Adrenal gland (tissue), 12 donors: ENCODE data around the gene TFDP1. TPM values are rescaled to one million over a fixed set of nuclear protein-coding genes. Genes with fewer than 3 reads are reported as not detected.

ENCODE experiments used
- DNase-seq, 7 donors: peaks; one replicate each; pipeline ENCODE4 v3.0.0-alpha.2; 2019 to 2020
- H3K27ac ChIP-seq, 5 donors: fragments of 200-600 bp; sonication (generic) in 4 of 5; 1 replicate in 3 of 5; 2 replicates in 2 of 5; pipeline versions ENCODE4 v1.5.1 to v1.8.0; 2016 to 2020; ENCODE audit warnings: mild to moderate bottlenecking in 1 of 5
- H3K27me3 ChIP-seq: fragments of 200-600 bp; 2 replicates; pipeline ENCODE4 v1.8.0; 2021
- H3K36me3 ChIP-seq, 2 donors: fragments of 200-600 bp; replicated peaks in 1 of 2; 1 replicate in 1 of 2; 2 replicates in 1 of 2; pipeline versions ENCODE4 v1.5.1 to v1.8.0; 2018 to 2022
- H3K4me1 ChIP-seq, 2 donors: fragments of 200-600 bp; replicated peaks in 1 of 2; 1 replicate in 1 of 2; 2 replicates in 1 of 2; pipeline versions ENCODE4 v1.5.1 to v1.8.0; 2018 to 2021
- H3K4me3 ChIP-seq, 4 donors: fragments of 200-600 bp; sonication (generic) in 3 of 4; one replicate each; pipeline ENCODE4 v1.5.1; 2016 to 2018
- H3K9me3 ChIP-seq, 3 donors: fragments of 200-600 bp; sonication (generic) in 1 of 3; replicated peaks in 1 of 3; 1 replicate in 2 of 3; 2 replicates in 1 of 3; pipeline versions ENCODE4 v1.5.1 to v1.8.0; 2016 to 2021
- POLR2A ChIP-seq, 2 donors: fragments of 450-650 bp; IDR thresholded peaks; one replicate each; pipeline ENCODE4 v1.6.1; 2017; ENCODE audit warnings: antibody characterized with exemption in 2 of 2, mild to moderate bottlenecking in 2 of 2, moderate library complexity in 1 of 2
- WGBS, 4 donors: extraction: QIAGEN DNeasy Blood & Tissue Kit in 2 of 4; methylation state at CpG; one replicate each; pipeline versions ENCODE4 v1.1.5 to v1.1.7; 2013 to 2017; 5-methylcytosine and 5-hydroxymethylcytosine counted together
- intact Hi-C, 2 donors: fragments of 100-400 bp; cut with DNase I; formaldehyde crosslinking; loops; one replicate each; pipeline versions ENCODE4 v1.14.1 to v1.15.0; 2022 to 2023
- polyA plus RNA-seq, 3 donors: library from polyadenylated mRNA; stranded (reverse); fragments of 200-250 nt in 2 of 3; fragments of 350-450 nt in 1 of 3; fragmentation: Illumina TruSeq in 1 of 3; extraction: RNeasy Lipid Tissue Mini Kit (QIAGEN cat#74804) in 1 of 3; gene quantifications; one replicate each; pipeline ENCODE4 v1.2.3, GENCODE V29; 2013 to 2014
- total RNA-seq, 9 donors: library from RNA; depleted of rRNA in 4 of 9; stranded (reverse); fragments of >200 nt in 4 of 9; fragments of 120-200 nt in 1 of 9; fragmentation: NEBNext Ultra II Directional in 1 of 9; extraction: Animal tissue kit (Norgen Biotek cat#: 25700) in 1 of 9; gene quantifications; one replicate each; pipeline versions ENCODE4 v1.1.0 to v1.2.4, GENCODE V29; 2013 to 2023
- TF ChIP-seq, protein P1 (sequence below), 6 experiments: fragments of 450-650 bp in 4 of 6; fragments of 200-600 bp in 2 of 6; sonication (generic) in 1 of 6; IDR thresholded peaks; 1 replicate in 5 of 6; 2 replicates in 1 of 6; pipeline versions ENCODE4 v1.5.1 to v1.8.0; 2016 to 2021; ENCODE audit warnings: antibody characterized with exemption in 6 of 6, mild to moderate bottlenecking in 2 of 6, moderate library complexity in 1 of 6
- donor health status: healthy with polysubstance abuse.
- donor health status: Bipolar disorder and iron deficiency.
- donor health status: DM: yes; HTN: yes; CAD: no.
- donor health status: DM: no; HTN: no; CAD: no.
- donor health status: DM: no; HTN: no; CAD: no.
- donor health status: DM: yes; HTN: yes; CAD: no.

Gene TFDP1
- total and polyA plus RNA-seq, 12 donors: 16.5 to 50.0 (median 35.5) TPM

DNA sequence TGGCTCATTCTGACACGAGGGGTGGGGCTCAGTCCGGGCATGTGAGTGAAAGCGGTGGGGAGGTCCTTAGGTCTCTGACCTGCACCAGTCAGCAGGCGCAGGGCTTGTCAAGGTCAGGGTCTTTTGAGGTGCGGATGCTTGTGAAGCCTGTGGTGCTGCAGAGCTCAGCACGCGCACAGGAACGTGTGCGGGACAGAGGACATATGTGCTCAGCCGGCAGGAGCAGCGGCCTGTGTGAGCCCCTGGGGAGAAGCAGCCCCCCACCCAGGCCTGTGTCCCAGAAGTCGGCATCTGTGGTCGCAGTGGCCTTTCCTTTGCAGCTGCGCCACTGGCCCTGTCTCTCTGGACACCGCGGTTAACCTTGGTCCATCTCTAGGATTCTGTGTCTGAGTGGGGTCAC is 42.6 kb downstream of the TFDP1 start:
- Histone ChIP-seq H3K4me3 (no peak overlapping the region), H3K27me3 (no peaks in the 10 kb centered on the region), H3K4me1 (no peaks in the 10 kb centered on the region), H3K9me3 (no peaks in the 10 kb centered on the region), H3K36me3 (peaks cover 0 to 17% of the 10 kb centered on the region in 2 donors), H3K27ac (no peak overlapping the region)
- DNase-seq: no peak
- intact Hi-C loops: no loop called here
- TF ChIP-seq POLR2A (IDR thresholded peaks at IDR 0.05): no peak
- TF ChIP-seq, protein P1, sequence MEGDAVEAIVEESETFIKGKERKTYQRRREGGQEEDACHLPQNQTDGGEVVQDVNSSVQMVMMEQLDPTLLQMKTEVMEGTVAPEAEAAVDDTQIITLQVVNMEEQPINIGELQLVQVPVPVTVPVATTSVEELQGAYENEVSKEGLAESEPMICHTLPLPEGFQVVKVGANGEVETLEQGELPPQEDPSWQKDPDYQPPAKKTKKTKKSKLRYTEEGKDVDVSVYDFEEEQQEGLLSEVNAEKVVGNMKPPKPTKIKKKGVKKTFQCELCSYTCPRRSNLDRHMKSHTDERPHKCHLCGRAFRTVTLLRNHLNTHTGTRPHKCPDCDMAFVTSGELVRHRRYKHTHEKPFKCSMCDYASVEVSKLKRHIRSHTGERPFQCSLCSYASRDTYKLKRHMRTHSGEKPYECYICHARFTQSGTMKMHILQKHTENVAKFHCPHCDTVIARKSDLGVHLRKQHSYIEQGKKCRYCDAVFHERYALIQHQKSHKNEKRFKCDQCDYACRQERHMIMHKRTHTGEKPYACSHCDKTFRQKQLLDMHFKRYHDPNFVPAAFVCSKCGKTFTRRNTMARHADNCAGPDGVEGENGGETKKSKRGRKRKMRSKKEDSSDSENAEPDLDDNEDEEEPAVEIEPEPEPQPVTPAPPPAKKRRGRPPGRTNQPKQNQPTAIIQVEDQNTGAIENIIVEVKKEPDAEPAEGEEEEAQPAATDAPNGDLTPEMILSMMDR (IDR thresholded peaks at IDR 0.05): no peak
- WGBS, 4 donors: 71 to 87% (median 82%) methylated on average over 9 to 16 of the region's 16 CpGs

DNA sequence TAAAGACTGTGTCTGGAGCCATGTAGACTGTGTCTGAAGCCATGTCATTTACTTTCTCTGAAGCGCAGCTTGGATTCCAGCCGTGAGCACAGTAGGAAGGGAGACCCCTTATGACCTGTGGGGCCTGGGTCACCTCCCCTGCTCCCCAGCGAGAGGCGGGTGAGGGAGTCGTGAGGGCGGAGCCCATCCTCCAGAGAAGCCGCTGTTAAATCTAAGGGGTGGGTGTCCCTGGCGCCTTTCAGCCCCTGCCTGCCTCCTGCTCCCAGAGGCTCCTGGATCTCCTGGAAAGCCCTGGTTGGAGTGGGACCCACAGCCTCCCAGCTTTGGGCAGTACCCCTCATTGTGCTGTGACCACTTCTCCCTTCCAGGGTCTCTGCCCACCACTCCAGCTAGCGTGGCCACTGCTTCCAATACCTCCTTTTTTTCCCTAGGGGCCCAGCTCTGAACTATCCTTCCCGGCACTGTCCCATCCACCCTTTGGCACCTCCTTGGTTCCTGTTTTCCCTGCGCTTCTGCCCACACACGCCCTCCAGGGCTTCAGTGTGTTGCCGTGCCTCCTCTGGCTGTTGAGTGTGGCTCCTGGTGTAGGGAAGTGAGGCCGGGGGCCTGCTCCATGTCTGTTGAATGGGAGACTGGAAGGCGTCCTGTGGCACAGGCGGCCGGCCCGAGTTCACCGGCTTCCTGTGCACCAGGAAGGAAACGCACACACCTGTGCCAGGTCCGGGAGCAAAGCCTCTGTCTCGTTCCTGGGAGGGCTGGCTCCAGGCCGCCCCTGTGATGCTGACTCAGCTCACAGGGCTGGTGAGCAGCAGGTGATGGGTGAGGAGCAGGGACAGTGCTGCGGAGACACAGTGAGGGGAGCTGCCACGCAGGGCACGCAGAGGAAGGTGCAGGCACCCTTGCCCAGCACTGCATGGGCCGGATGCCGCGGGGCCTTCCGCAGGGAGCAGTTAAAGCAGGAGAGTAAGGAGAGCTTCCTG is 44.0 kb downstream of the TFDP1 start:
- peaks cover 0 to 22% of the 10 kb centered on the region in 2 donors for H3K36me3 ChIP-seq
- no peak overlapping the region for H3K27ac ChIP-seq
- no peaks in the 10 kb centered on the region for H3K9me3 ChIP-seq
- no peaks in the 10 kb centered on the region for H3K4me1 ChIP-seq
- H3K27me3 ChIP-seq: no peaks in the 10 kb centered on the region
- no peak for DNase-seq
- 85 to 92% (median 91%) methylated on average over 8 to 30 of the region's 30 CpGs for WGBS, 4 donors
- intact Hi-C loops: no loop called here
- TF ChIP-seq, protein P1 (IDR thresholded peaks at IDR 0.05): no peak
- TF ChIP-seq POLR2A (IDR thresholded peaks at IDR 0.05): no peak
- H3K4me3 ChIP-seq: no peak overlapping the region

DNA sequence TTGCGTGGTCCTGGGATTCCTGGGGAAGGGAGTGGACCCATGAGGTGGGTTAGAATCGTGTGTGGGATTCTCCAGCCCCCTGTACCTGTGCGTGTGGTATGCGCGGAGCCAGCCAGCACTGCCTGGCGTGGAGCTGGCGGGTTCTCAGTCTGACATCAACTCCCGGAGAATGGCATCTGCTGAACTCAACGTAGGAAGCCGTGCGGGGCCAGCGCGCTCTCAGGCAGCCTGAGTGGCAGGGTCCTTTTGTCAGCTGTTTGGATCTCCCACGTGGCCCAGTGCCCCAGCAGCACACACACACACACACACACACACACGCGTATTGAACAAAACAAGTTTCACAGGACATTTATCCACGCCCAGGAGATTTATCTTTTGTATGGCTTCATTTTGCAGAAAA is 45.3 kb downstream of the TFDP1 start:
- TF ChIP-seq, protein P1 (IDR thresholded peaks at IDR 0.05): no peak
- TF ChIP-seq POLR2A (IDR thresholded peaks at IDR 0.05): no peak
- H3K9me3 ChIP-seq: no peaks in the 10 kb centered on the region
- no peak overlapping the region for H3K4me3 ChIP-seq
- no peak overlapping the region for H3K27ac ChIP-seq
- no peak for DNase-seq
- intact Hi-C loops: no loop called here
- H3K27me3 ChIP-seq: no peaks in the 10 kb centered on the region
- 88 to 95% (median 95%) methylated on average over 16 to 17 of the region's 17 CpGs for WGBS, 4 donors
- H3K4me1 ChIP-seq: no peaks in the 10 kb centered on the region
- peaks cover 0 to 29% of the 10 kb centered on the region in 2 donors for H3K36me3 ChIP-seq

DNA sequence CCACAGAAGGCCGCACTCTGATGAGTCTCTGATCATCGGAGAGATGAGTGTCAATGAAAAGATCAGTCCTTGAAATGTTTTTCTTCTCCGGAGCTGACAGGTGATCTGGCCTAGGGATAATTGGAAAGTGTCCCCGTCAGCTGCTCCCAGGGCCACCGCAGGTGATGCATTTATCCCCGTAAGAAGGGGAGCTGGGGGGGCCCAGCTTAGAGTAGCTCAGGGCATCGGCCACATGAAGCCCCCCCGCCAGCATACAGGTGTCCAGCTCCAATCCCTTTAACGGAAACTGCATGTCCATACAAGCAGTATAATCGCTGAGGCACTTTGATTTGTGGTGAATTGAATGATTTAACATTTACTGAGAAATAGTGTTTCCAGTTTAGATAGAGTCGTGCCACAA is 45.7 kb downstream of the TFDP1 start:
- DNase-seq: no peak
- H3K36me3 ChIP-seq: peaks cover 0 to 33% of the 10 kb centered on the region in 2 donors
- intact Hi-C loops: no loop called here

More for the DNA sequence above, 45.7 kb downstream of the TFDP1 start:
- TF ChIP-seq, protein P1 (IDR thresholded peaks at IDR 0.05): no peak
- no peak for TF ChIP-seq POLR2A (IDR thresholded peaks at IDR 0.05)
- WGBS, 4 donors: 81 to 92% (median 89%) methylated on average over 11 of the region's 11 CpGs
- Histone ChIP-seq H3K4me1 (no peaks in the 10 kb centered on the region), H3K9me3 (no peaks in the 10 kb centered on the region), H3K4me3 (no peak overlapping the region), H3K27me3 (no peaks in the 10 kb centered on the region), H3K27ac (no peak overlapping the region)
